ENCODE data around the gene GIMAP5. TPM values are rescaled to one million over a fixed set of nuclear protein-coding genes. Genes with fewer than 3 reads are reported as not detected.

The GIMAP5 gene
- total and polyA plus RNA-seq, 2 of the 13 experiments (the other 11 are each of a cell fraction or from before 2014, with no cell fraction given) = not detected

DNA sequence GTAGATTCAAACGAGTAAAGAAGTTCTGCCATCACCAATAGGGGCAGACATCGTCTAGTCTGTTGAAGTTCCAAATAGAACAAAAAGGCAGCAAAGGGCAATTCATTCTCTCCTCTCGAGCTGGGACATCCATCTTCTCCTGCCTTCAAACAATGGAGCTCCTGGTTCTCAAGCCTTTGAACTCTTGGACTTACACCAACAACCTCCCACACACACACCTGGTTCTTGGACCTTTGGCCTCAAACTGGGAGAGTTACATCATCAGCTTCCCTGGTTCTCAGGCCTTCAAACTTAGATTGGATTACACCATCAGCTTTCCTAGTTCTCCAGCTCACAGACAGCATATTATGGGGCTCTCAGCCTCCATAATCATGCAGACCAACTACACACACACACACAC lies 9.8 kb upstream of the GIMAP5 start (continued):
- TF ChIP-seq ZNF766 (CRISPR knock-in tag; IDR thresholded peaks at IDR 0.05; ENCODE audit: borderline replicate concordance) = no peak
- TF ChIP-seq THAP11 (CRISPR knock-in tag; IDR thresholded peaks at IDR 0.05) = no peak
- TF ChIP-seq, protein P1, sequence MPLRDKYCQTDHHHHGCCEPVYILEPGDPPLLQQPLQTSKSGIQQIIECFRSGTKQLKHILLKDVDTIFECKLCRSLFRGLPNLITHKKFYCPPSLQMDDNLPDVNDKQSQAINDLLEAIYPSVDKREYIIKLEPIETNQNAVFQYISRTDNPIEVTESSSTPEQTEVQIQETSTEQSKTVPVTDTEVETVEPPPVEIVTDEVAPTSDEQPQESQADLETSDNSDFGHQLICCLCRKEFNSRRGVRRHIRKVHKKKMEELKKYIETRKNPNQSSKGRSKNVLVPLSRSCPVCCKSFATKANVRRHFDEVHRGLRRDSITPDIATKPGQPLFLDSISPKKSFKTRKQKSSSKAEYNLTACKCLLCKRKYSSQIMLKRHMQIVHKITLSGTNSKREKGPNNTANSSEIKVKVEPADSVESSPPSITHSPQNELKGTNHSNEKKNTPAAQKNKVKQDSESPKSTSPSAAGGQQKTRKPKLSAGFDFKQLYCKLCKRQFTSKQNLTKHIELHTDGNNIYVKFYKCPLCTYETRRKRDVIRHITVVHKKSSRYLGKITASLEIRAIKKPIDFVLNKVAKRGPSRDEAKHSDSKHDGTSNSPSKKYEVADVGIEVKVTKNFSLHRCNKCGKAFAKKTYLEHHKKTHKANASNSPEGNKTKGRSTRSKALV (CRISPR knock-in tag; IDR thresholded peaks at IDR 0.05) = no peak
- no peak for TF ChIP-seq RFX3 (CRISPR knock-in tag; IDR thresholded peaks at IDR 0.05)
- no peak for TF ChIP-seq ZNF552 (CRISPR knock-in tag; IDR thresholded peaks at IDR 0.05; ENCODE audit: borderline replicate concordance)
- TF ChIP-seq, protein P2, sequence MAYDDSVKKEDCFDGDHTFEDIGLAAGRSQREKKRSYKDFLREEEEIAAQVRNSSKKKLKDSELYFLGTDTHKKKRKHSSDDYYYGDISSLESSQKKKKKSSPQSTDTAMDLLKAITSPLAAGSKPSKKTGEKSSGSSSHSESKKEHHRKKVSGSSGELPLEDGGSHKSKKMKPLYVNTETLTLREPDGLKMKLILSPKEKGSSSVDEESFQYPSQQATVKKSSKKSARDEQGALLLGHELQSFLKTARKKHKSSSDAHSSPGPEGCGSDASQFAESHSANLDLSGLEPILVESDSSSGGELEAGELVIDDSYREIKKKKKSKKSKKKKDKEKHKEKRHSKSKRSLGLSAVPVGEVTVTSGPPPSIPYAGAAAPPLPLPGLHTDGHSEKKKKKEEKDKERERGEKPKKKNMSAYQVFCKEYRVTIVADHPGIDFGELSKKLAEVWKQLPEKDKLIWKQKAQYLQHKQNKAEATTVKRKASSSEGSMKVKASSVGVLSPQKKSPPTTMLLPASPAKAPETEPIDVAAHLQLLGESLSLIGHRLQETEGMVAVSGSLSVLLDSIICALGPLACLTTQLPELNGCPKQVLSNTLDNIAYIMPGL (CRISPR knock-in tag; IDR thresholded peaks at IDR 0.05; ENCODE audit: borderline replicate concordance in 1 of 2, low read depth in 1 of 2) = no peak
- TF ChIP-seq, protein P3, sequence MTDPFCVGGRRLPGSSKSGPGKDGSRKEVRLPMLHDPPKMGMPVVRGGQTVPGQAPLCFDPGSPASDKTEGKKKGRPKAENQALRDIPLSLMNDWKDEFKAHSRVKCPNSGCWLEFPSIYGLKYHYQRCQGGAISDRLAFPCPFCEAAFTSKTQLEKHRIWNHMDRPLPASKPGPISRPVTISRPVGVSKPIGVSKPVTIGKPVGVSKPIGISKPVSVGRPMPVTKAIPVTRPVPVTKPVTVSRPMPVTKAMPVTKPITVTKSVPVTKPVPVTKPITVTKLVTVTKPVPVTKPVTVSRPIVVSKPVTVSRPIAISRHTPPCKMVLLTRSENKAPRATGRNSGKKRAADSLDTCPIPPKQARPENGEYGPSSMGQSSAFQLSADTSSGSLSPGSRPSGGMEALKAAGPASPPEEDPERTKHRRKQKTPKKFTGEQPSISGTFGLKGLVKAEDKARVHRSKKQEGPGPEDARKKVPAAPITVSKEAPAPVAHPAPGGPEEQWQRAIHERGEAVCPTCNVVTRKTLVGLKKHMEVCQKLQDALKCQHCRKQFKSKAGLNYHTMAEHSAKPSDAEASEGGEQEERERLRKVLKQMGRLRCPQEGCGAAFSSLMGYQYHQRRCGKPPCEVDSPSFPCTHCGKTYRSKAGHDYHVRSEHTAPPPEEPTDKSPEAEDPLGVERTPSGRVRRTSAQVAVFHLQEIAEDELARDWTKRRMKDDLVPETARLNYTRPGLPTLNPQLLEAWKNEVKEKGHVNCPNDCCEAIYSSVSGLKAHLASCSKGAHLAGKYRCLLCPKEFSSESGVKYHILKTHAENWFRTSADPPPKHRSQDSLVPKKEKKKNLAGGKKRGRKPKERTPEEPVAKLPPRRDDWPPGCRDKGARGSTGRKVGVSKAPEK (CRISPR knock-in tag; IDR thresholded peaks at IDR 0.05; ENCODE audit: borderline replicate concordance) = no peak
- TF ChIP-seq MIER3 (CRISPR knock-in tag; IDR thresholded peaks at IDR 0.05; ENCODE audit: borderline replicate concordance) = 0 out of 2 replicates have a peak, but pooled peaks have one; percentile 42
- TF ChIP-seq, protein P4, sequence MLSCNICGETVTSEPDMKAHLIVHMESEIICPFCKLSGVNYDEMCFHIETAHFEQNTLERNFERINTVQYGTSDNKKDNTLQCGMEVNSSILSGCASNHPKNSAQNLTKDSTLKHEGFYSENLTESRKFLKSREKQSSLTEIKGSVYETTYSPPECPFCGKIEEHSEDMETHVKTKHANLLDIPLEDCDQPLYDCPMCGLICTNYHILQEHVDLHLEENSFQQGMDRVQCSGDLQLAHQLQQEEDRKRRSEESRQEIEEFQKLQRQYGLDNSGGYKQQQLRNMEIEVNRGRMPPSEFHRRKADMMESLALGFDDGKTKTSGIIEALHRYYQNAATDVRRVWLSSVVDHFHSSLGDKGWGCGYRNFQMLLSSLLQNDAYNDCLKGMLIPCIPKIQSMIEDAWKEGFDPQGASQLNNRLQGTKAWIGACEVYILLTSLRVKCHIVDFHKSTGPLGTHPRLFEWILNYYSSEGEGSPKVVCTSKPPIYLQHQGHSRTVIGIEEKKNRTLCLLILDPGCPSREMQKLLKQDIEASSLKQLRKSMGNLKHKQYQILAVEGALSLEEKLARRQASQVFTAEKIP (CRISPR knock-in tag; IDR thresholded peaks at IDR 0.05; ENCODE audit: borderline replicate concordance) = no peak
- no peak for TF ChIP-seq ZFP36 (IDR thresholded peaks at IDR 0.05; ENCODE audit: borderline replicate concordance, low read depth, low read length, partially characterized antibody)
- TF ChIP-seq ZNF850 (CRISPR knock-in tag; conservative IDR thresholded peaks at IDR 0.05) = no peak
- TF ChIP-seq, protein P5, sequence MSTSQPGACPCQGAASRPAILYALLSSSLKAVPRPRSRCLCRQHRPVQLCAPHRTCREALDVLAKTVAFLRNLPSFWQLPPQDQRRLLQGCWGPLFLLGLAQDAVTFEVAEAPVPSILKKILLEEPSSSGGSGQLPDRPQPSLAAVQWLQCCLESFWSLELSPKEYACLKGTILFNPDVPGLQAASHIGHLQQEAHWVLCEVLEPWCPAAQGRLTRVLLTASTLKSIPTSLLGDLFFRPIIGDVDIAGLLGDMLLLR (CRISPR knock-in tag; IDR thresholded peaks at IDR 0.05) = no peak
- TF ChIP-seq ZNF441 (CRISPR knock-in tag; IDR thresholded peaks at IDR 0.05; ENCODE audit: borderline replicate concordance) = no peak
- no peak for TF ChIP-seq ZNF782 (CRISPR knock-in tag; IDR thresholded peaks at IDR 0.05; ENCODE audit: borderline replicate concordance)
- no peak for TF ChIP-seq PLRG1 (conservative IDR thresholded peaks at IDR 0.05)
- TF ChIP-seq FOXK2 (IDR thresholded peaks at IDR 0.05) = no peak
- TF ChIP-seq, protein P6, sequence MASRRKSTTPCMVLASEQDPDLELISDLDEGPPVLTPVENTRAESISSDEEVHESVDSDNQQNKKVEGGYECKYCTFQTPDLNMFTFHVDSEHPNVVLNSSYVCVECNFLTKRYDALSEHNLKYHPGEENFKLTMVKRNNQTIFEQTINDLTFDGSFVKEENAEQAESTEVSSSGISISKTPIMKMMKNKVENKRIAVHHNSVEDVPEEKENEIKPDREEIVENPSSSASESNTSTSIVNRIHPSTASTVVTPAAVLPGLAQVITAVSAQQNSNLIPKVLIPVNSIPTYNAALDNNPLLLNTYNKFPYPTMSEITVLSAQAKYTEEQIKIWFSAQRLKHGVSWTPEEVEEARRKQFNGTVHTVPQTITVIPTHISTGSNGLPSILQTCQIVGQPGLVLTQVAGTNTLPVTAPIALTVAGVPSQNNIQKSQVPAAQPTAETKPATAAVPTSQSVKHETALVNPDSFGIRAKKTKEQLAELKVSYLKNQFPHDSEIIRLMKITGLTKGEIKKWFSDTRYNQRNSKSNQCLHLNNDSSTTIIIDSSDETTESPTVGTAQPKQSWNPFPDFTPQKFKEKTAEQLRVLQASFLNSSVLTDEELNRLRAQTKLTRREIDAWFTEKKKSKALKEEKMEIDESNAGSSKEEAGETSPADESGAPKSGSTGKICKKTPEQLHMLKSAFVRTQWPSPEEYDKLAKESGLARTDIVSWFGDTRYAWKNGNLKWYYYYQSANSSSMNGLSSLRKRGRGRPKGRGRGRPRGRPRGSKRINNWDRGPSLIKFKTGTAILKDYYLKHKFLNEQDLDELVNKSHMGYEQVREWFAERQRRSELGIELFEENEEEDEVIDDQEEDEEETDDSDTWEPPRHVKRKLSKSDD (CRISPR knock-in tag; IDR thresholded peaks at IDR 0.05; ENCODE audit: low read depth) = no peak
- no peak for TF ChIP-seq SALL2 (CRISPR knock-in tag; IDR thresholded peaks at IDR 0.05)
